ENCODE measurements around the gene ARRB1. TPM values are rescaled to one million over a fixed set of nuclear protein-coding genes. Genes with fewer than 3 reads are reported as not detected.

ARRB1 gene
- total and polyA plus RNA-seq, 2 of the 13 experiments (the other 11 are each of a cell fraction or from before 2014, with no cell fraction given): 22.5 to 35.7 TPM

DNA sequence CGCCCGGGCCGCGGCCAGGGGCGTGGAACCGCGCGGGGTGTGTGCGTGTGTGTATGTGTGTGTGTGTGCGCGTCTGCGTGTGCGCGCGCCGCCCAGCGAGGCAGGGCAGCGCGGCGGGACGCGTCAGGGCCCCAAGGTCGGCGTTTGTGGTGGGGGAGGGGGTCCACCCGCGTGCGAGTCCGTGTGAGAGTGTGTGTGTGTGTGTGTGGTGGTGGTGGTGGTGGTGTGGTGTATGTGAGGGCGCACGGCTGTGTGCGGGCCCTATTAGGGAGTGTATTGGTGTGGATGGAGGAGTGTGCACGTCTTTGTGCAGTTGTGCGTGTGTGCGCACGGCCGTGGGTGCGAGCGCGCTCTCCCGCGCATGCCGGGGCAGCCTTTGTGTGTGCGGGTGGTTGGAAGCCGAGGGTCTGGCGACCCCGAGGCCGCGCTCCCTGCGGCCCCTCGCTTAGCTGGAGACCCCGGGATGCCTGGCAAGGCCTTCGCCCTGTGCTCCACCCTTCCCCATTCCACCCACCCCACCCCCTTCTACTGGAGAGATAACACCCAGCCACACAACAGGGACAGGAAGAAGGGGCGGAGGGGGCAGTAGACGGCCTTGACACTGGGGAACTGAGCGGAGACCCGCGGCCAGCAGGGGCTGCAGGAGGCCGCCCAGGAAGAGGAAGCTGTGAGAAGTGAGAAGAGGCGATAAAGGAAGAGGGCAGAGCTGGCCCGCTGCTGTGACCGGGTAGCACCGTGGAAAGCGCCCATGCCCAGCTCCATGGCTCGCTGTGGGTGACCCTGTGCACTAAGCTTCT, 528 bp upstream of the ARRB1 start (continued):
- TF ChIP-seq, protein P1, sequence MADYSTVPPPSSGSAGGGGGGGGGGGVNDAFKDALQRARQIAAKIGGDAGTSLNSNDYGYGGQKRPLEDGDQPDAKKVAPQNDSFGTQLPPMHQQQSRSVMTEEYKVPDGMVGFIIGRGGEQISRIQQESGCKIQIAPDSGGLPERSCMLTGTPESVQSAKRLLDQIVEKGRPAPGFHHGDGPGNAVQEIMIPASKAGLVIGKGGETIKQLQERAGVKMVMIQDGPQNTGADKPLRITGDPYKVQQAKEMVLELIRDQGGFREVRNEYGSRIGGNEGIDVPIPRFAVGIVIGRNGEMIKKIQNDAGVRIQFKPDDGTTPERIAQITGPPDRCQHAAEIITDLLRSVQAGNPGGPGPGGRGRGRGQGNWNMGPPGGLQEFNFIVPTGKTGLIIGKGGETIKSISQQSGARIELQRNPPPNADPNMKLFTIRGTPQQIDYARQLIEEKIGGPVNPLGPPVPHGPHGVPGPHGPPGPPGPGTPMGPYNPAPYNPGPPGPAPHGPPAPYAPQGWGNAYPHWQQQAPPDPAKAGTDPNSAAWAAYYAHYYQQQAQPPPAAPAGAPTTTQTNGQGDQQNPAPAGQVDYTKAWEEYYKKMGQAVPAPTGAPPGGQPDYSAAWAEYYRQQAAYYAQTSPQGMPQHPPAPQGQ (CRISPR knock-in tag; IDR thresholded peaks at IDR 0.05; ENCODE audit: borderline replicate concordance): 0 out of 2 replicates have a peak, but pooled peaks have one; percentile 50
- peak; percentile 14; the same call in 1 of the 2 replicates for TF ChIP-seq NCOR1 (IDR thresholded peaks at IDR 0.05; ENCODE audit: borderline replicate concordance, low read length)
- TF ChIP-seq, protein P2, sequence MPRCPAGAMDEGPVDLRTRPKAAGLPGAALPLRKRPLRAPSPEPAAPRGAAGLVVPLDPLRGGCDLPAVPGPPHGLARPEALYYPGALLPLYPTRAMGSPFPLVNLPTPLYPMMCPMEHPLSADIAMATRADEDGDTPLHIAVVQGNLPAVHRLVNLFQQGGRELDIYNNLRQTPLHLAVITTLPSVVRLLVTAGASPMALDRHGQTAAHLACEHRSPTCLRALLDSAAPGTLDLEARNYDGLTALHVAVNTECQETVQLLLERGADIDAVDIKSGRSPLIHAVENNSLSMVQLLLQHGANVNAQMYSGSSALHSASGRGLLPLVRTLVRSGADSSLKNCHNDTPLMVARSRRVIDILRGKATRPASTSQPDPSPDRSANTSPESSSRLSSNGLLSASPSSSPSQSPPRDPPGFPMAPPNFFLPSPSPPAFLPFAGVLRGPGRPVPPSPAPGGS (CRISPR knock-in tag; IDR thresholded peaks at IDR 0.05): 0 out of 2 replicates have a peak, but pooled peaks have one; percentile 37
- TF ChIP-seq, protein P3, sequence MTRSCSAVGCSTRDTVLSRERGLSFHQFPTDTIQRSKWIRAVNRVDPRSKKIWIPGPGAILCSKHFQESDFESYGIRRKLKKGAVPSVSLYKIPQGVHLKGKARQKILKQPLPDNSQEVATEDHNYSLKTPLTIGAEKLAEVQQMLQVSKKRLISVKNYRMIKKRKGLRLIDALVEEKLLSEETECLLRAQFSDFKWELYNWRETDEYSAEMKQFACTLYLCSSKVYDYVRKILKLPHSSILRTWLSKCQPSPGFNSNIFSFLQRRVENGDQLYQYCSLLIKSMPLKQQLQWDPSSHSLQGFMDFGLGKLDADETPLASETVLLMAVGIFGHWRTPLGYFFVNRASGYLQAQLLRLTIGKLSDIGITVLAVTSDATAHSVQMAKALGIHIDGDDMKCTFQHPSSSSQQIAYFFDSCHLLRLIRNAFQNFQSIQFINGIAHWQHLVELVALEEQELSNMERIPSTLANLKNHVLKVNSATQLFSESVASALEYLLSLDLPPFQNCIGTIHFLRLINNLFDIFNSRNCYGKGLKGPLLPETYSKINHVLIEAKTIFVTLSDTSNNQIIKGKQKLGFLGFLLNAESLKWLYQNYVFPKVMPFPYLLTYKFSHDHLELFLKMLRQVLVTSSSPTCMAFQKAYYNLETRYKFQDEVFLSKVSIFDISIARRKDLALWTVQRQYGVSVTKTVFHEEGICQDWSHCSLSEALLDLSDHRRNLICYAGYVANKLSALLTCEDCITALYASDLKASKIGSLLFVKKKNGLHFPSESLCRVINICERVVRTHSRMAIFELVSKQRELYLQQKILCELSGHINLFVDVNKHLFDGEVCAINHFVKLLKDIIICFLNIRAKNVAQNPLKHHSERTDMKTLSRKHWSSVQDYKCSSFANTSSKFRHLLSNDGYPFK (CRISPR knock-in tag; IDR thresholded peaks at IDR 0.05; ENCODE audit: borderline replicate concordance): no peak
- TF ChIP-seq, protein P4, sequence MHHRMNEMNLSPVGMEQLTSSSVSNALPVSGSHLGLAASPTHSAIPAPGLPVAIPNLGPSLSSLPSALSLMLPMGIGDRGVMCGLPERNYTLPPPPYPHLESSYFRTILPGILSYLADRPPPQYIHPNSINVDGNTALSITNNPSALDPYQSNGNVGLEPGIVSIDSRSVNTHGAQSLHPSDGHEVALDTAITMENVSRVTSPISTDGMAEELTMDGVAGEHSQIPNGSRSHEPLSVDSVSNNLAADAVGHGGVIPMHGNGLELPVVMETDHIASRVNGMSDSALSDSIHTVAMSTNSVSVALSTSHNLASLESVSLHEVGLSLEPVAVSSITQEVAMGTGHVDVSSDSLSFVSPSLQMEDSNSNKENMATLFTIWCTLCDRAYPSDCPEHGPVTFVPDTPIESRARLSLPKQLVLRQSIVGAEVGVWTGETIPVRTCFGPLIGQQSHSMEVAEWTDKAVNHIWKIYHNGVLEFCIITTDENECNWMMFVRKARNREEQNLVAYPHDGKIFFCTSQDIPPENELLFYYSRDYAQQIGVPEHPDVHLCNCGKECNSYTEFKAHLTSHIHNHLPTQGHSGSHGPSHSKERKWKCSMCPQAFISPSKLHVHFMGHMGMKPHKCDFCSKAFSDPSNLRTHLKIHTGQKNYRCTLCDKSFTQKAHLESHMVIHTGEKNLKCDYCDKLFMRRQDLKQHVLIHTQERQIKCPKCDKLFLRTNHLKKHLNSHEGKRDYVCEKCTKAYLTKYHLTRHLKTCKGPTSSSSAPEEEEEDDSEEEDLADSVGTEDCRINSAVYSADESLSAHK (CRISPR knock-in tag; IDR thresholded peaks at IDR 0.05; ENCODE audit: borderline replicate concordance): no peak
- TF ChIP-seq ZNF382 (CRISPR knock-in tag; IDR thresholded peaks at IDR 0.05; ENCODE audit: borderline replicate concordance): no peak
- TF ChIP-seq JDP2 (CRISPR knock-in tag; IDR thresholded peaks at IDR 0.05; ENCODE audit: borderline replicate concordance): no peak
- peak; percentile 78 for TF ChIP-seq TEAD3 (CRISPR knock-in tag; optimal IDR thresholded peaks at IDR 0.05; ENCODE audit: borderline replicate concordance)
- no peak for TF ChIP-seq FOXC1 (CRISPR knock-in tag; IDR thresholded peaks at IDR 0.05; ENCODE audit: borderline replicate concordance)
- TF ChIP-seq HCFC1 (IDR thresholded peaks at IDR 0.05; ENCODE audit: low read depth, low read length): no peak
- TF ChIP-seq NFRKB (IDR thresholded peaks at IDR 0.05): no peak
- TF ChIP-seq, protein P5, sequence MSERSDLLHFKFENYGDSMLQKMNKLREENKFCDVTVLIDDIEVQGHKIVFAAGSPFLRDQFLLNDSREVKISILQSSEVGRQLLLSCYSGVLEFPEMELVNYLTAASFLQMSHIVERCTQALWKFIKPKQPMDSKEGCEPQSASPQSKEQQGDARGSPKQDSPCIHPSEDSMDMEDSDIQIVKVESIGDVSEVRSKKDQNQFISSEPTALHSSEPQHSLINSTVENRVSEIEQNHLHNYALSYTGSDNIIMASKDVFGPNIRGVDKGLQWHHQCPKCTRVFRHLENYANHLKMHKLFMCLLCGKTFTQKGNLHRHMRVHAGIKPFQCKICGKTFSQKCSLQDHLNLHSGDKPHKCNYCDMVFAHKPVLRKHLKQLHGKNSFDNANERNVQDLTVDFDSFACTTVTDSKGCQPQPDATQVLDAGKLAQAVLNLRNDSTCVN (CRISPR knock-in tag; IDR thresholded peaks at IDR 0.05; ENCODE audit: borderline replicate concordance): no peak
- TF ChIP-seq, protein P6, sequence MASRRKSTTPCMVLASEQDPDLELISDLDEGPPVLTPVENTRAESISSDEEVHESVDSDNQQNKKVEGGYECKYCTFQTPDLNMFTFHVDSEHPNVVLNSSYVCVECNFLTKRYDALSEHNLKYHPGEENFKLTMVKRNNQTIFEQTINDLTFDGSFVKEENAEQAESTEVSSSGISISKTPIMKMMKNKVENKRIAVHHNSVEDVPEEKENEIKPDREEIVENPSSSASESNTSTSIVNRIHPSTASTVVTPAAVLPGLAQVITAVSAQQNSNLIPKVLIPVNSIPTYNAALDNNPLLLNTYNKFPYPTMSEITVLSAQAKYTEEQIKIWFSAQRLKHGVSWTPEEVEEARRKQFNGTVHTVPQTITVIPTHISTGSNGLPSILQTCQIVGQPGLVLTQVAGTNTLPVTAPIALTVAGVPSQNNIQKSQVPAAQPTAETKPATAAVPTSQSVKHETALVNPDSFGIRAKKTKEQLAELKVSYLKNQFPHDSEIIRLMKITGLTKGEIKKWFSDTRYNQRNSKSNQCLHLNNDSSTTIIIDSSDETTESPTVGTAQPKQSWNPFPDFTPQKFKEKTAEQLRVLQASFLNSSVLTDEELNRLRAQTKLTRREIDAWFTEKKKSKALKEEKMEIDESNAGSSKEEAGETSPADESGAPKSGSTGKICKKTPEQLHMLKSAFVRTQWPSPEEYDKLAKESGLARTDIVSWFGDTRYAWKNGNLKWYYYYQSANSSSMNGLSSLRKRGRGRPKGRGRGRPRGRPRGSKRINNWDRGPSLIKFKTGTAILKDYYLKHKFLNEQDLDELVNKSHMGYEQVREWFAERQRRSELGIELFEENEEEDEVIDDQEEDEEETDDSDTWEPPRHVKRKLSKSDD (CRISPR knock-in tag; IDR thresholded peaks at IDR 0.05; ENCODE audit: low read depth): no peak
- TF ChIP-seq ZSCAN9 (CRISPR knock-in tag; IDR thresholded peaks at IDR 0.05; ENCODE audit: borderline replicate concordance): no peak
- peak; percentile 84 for TF ChIP-seq HDAC1 (CRISPR knock-in tag; IDR thresholded peaks at IDR 0.05)
